ENCODE data around the gene TMEM139.

The TMEM139 gene

GRCh38 chr7:143321734-143322133 lies 37.0 kb downstream of the TMEM139 start:
- DNase-seq (ENCODE audit: low read depth in 2 of 3, low spot score in 1 of 3) = no peak

GRCh38 chr7:143322760-143323633 lies 38.2 kb downstream of the TMEM139 start:
- no peak for DNase-seq (ENCODE audit: low read depth in 2 of 3, low spot score in 1 of 3)

GRCh38 chr7:143323653-143324052 lies 38.9 kb downstream of the TMEM139 start:
- no peak for DNase-seq (ENCODE audit: low read depth in 2 of 3, low spot score in 1 of 3)

- no peak for DNase-seq (ENCODE audit: low read depth in 2 of 3, low spot score in 1 of 3)
Observed at GRCh38 chr7:143325240-143325639, 40.5 kb downstream of the TMEM139 start.

- DNase-seq (ENCODE audit: low read depth in 2 of 3, low spot score in 1 of 3) = no peak
Observed at GRCh38 chr7:143327903-143328302, 43.1 kb downstream of the TMEM139 start.

- DNase-seq (ENCODE audit: low read depth in 2 of 3, low spot score in 1 of 3) = no peak
Observed at GRCh38 chr7:143329471-143330170, 44.9 kb downstream of the TMEM139 start.

GRCh38 chr7:143331179-143331801 lies 46.5 kb downstream of the TMEM139 start:
- DNase-seq (ENCODE audit: low read depth in 2 of 3, low spot score in 1 of 3) = no peak

- no peak for DNase-seq (ENCODE audit: low read depth in 2 of 3, low spot score in 1 of 3)
Observed at GRCh38 chr7:143334244-143334643, 49.5 kb downstream of the TMEM139 start.

GRCh38 chr7:143337216-143337615 lies 52.5 kb downstream of the TMEM139 start:
- DNase-seq (ENCODE audit: low read depth in 2 of 3, low spot score in 1 of 3) = no peak
